Adrenal gland (tissue), 12 donors: ENCODE measurements around the gene GRXCR1. TPM values are rescaled to one million over a fixed set of nuclear protein-coding genes. Genes with fewer than 3 reads are reported as not detected.
A peak's percentile ranks its signal among the peaks of the same experiment; 100 is the strongest.

Experiments
- DNase-seq, 7 donors: peaks; one replicate each; pipeline ENCODE4 v3.0.0-alpha.2; 2019 to 2020
- H3K27ac ChIP-seq, 5 donors: fragments of 200-600 bp; sonication (generic) in 4 of 5; 1 replicate in 3 of 5; 2 replicates in 2 of 5; pipeline versions ENCODE4 v1.5.1 to v1.8.0; 2016 to 2020; ENCODE audit warnings: mild to moderate bottlenecking in 1 of 5
- H3K27me3 ChIP-seq: fragments of 200-600 bp; 2 replicates; pipeline ENCODE4 v1.8.0; 2021
- H3K36me3 ChIP-seq, 2 donors: fragments of 200-600 bp; replicated peaks in 1 of 2; 1 replicate in 1 of 2; 2 replicates in 1 of 2; pipeline versions ENCODE4 v1.5.1 to v1.8.0; 2018 to 2022
- H3K4me1 ChIP-seq, 2 donors: fragments of 200-600 bp; replicated peaks in 1 of 2; 1 replicate in 1 of 2; 2 replicates in 1 of 2; pipeline versions ENCODE4 v1.5.1 to v1.8.0; 2018 to 2021
- H3K4me3 ChIP-seq, 4 donors: fragments of 200-600 bp; sonication (generic) in 3 of 4; one replicate each; pipeline ENCODE4 v1.5.1; 2016 to 2018
- H3K9me3 ChIP-seq, 3 donors: fragments of 200-600 bp; sonication (generic) in 1 of 3; replicated peaks in 1 of 3; 1 replicate in 2 of 3; 2 replicates in 1 of 3; pipeline versions ENCODE4 v1.5.1 to v1.8.0; 2016 to 2021
- POLR2A ChIP-seq, 2 donors: fragments of 450-650 bp; IDR thresholded peaks; one replicate each; pipeline ENCODE4 v1.6.1; 2017; ENCODE audit warnings: antibody characterized with exemption in 2 of 2, mild to moderate bottlenecking in 2 of 2, moderate library complexity in 1 of 2
- WGBS, 4 donors: extraction: QIAGEN DNeasy Blood & Tissue Kit in 2 of 4; methylation state at CpG; one replicate each; pipeline versions ENCODE4 v1.1.5 to v1.1.7; 2013 to 2017; 5-methylcytosine and 5-hydroxymethylcytosine counted together
- intact Hi-C, 2 donors: fragments of 100-400 bp; cut with DNase I; formaldehyde crosslinking; loops; one replicate each; pipeline versions ENCODE4 v1.14.1 to v1.15.0; 2022 to 2023
- polyA plus RNA-seq, 3 donors: library from polyadenylated mRNA; stranded (reverse); fragments of 200-250 nt in 2 of 3; fragments of 350-450 nt in 1 of 3; fragmentation: Illumina TruSeq in 1 of 3; extraction: RNeasy Lipid Tissue Mini Kit (QIAGEN cat#74804) in 1 of 3; gene quantifications; one replicate each; pipeline ENCODE4 v1.2.3, GENCODE V29; 2013 to 2014
- total RNA-seq, 9 donors: library from RNA; depleted of rRNA in 4 of 9; stranded (reverse); fragments of >200 nt in 4 of 9; fragments of 120-200 nt in 1 of 9; fragmentation: NEBNext Ultra II Directional in 1 of 9; extraction: Animal tissue kit (Norgen Biotek cat#: 25700) in 1 of 9; gene quantifications; one replicate each; pipeline versions ENCODE4 v1.1.0 to v1.2.4, GENCODE V29; 2013 to 2023
- TF ChIP-seq, protein P1 (sequence below), 6 experiments: fragments of 450-650 bp in 4 of 6; fragments of 200-600 bp in 2 of 6; sonication (generic) in 1 of 6; IDR thresholded peaks; 1 replicate in 5 of 6; 2 replicates in 1 of 6; pipeline versions ENCODE4 v1.5.1 to v1.8.0; 2016 to 2021; ENCODE audit warnings: antibody characterized with exemption in 6 of 6, mild to moderate bottlenecking in 2 of 6, moderate library complexity in 1 of 6
- donor health status: healthy with polysubstance abuse.
- donor health status: Bipolar disorder and iron deficiency.
- donor health status: DM: yes; HTN: yes; CAD: no.
- donor health status: DM: no; HTN: no; CAD: no.
- donor health status: DM: no; HTN: no; CAD: no.
- donor health status: DM: yes; HTN: yes; CAD: no.

The GRXCR1 gene
- total and polyA plus RNA-seq, 12 donors = not detected

DNA sequence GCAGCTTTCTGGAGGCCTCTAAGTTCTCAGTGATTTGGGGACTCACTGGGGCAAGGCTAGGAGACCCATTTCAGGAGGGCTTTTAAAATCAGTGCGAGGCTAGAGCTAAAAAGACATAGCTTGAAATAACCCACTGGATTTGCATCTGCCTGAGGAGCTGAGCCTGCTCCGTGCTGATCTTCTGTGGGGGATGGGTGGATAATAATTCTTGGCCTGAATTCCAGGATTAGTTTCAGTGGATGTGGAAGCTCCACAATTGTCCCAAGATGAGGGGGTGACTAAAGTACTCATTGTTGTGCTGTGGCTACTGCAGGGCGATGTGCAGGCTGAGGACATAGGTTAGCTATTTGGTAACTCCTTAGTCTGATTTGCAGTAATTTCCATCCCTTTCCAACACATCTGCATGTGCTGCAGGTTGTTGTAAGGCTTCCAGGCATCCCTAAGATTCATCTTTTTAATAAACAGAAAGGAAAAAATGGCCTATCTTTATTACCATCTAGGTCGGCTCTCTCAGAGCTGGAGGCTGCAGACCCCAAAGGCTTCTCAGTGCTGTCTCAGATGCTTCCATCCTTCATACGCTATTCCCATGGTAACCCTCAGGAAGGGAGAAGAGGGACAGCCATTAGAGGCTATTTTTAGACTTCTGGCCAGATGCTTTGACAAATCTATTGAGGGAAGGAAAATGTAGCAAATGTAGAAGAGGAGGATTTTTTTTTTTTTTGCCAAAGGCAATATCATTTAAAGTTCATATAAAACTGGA is 63.4 kb downstream of the GRXCR1 start:
- no peaks in the 10 kb centered on the region for H3K9me3 ChIP-seq
- 51 to 58% (median 54%) methylated on average over 5 of the region's 5 CpGs for WGBS, 4 donors
- intact Hi-C loops = no loop called here

GRCh38 chr4:42965326-42965725 is 72.8 kb downstream of the GRXCR1 start:
- Histone ChIP-seq H3K9me3 (no peaks in the 10 kb centered on the region), H3K27me3 (no peaks in the 10 kb centered on the region), H3K4me3 (no peak overlapping the region), H3K4me1 (no peaks in the 10 kb centered on the region), H3K36me3 (no peaks in the 10 kb centered on the region), H3K27ac (no peak overlapping the region)
- no peak for DNase-seq
- WGBS, 4 donors = 20 to 29% (median 25%) methylated on average over 2 of the region's 2 CpGs
- intact Hi-C loops = no loop called here
- no peak for TF ChIP-seq POLR2A (IDR thresholded peaks at IDR 0.05)
- TF ChIP-seq, protein P1, sequence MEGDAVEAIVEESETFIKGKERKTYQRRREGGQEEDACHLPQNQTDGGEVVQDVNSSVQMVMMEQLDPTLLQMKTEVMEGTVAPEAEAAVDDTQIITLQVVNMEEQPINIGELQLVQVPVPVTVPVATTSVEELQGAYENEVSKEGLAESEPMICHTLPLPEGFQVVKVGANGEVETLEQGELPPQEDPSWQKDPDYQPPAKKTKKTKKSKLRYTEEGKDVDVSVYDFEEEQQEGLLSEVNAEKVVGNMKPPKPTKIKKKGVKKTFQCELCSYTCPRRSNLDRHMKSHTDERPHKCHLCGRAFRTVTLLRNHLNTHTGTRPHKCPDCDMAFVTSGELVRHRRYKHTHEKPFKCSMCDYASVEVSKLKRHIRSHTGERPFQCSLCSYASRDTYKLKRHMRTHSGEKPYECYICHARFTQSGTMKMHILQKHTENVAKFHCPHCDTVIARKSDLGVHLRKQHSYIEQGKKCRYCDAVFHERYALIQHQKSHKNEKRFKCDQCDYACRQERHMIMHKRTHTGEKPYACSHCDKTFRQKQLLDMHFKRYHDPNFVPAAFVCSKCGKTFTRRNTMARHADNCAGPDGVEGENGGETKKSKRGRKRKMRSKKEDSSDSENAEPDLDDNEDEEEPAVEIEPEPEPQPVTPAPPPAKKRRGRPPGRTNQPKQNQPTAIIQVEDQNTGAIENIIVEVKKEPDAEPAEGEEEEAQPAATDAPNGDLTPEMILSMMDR (IDR thresholded peaks at IDR 0.05) = no peak

More for the DNA sequence above, 63.4 kb downstream of the GRXCR1 start:
- H3K27ac ChIP-seq = no peak overlapping the region
- TF ChIP-seq, protein P1 (IDR thresholded peaks at IDR 0.05) = no peak
- TF ChIP-seq POLR2A (IDR thresholded peaks at IDR 0.05) = no peak
- no peaks in the 10 kb centered on the region for H3K4me1 ChIP-seq
- no peaks in the 10 kb centered on the region for H3K36me3 ChIP-seq
- no peaks in the 10 kb centered on the region for H3K27me3 ChIP-seq
- no peak overlapping the region for H3K4me3 ChIP-seq
- no peak for DNase-seq

GRCh38 chr4:42985976-42986375 is 93.5 kb downstream of the GRXCR1 start:
- intact Hi-C loops = no loop called here
- no peaks in the 10 kb centered on the region for H3K9me3 ChIP-seq
- no peak overlapping the region for H3K27ac ChIP-seq
- no peaks in the 10 kb centered on the region for H3K27me3 ChIP-seq
- H3K4me1 ChIP-seq = no peaks in the 10 kb centered on the region
- TF ChIP-seq, protein P1 (IDR thresholded peaks at IDR 0.05) = no peak
- TF ChIP-seq POLR2A (IDR thresholded peaks at IDR 0.05) = no peak
- DNase-seq = no peak
- H3K4me3 ChIP-seq = no peak overlapping the region
- H3K36me3 ChIP-seq = no peaks in the 10 kb centered on the region

GRCh38 chr4:42995343-42995944 is 102.9 kb downstream of the GRXCR1 start:
- intact Hi-C loops = no loop called here
- H3K9me3 ChIP-seq = no peaks in the 10 kb centered on the region
- no peak overlapping the region for H3K27ac ChIP-seq
- DNase-seq = no peak
- no peaks in the 10 kb centered on the region for H3K27me3 ChIP-seq
- WGBS, 4 donors = 33 to 39% (median 36%) methylated on average over 6 of the region's 6 CpGs
- no peaks in the 10 kb centered on the region for H3K36me3 ChIP-seq
- no peak for TF ChIP-seq POLR2A (IDR thresholded peaks at IDR 0.05)
- TF ChIP-seq, protein P1 (IDR thresholded peaks at IDR 0.05) = peak in 5 of 6 experiments; percentile 31 to 50 (median 38)
- no peaks in the 10 kb centered on the region for H3K4me1 ChIP-seq
- H3K4me3 ChIP-seq = no peak overlapping the region
